CD4-positive, alpha-beta memory T cell (primary cell): ENCODE measurements around the gene ADORA2A. TPM values are rescaled to one million over a fixed set of nuclear protein-coding genes. Genes with fewer than 3 reads are reported as not detected.
"Not testable (repeated sequence)": the region's sequence is repeated elsewhere in the genome, so short reads cannot be mapped to it uniquely, and the experiment has no call there.

Experiments used
- CTCF ChIA-PET: fragments of 350-600 bp; sonication (Branson Sonifier 250); formaldehyde crosslinking; loops from one replicate; lab custom pipeline; 2021; ENCODE audit warnings: inconsistent platforms; ENCODE audit not compliant: partially characterized antibody; lab: Charles Lee
- POLR2A ChIA-PET: fragments of 350-600 bp; sonication (Branson Sonifier 250); formaldehyde crosslinking; loops from one replicate; lab custom pipeline; 2021; ENCODE audit not compliant: partially characterized antibody; lab: Charles Lee
- DNase-seq, 5 donors: peaks; one replicate each; pipeline versions ENCODE4 v3.0.0 to v3.0.0-alpha.2; 2020 to 2022; ENCODE audit warnings: mixed read lengths in 1 of 5
- H3K27ac ChIP-seq: one replicate; pipeline ENCODE4 v1.7.0; 2013; ENCODE audit warnings: low read depth, low read length
- H3K27me3 ChIP-seq: 2 replicates; pipeline ENCODE4 v1.7.0; 2013; ENCODE audit warnings: mild to moderate bottlenecking, low read length, moderate library complexity; ENCODE audit not compliant: insufficient read depth
- H3K36me3 ChIP-seq: 2 replicates; pipeline ENCODE4 v1.7.0; 2013; ENCODE audit warnings: mild to moderate bottlenecking, low read length, moderate library complexity; ENCODE audit not compliant: insufficient read depth
- H3K4me1 ChIP-seq: 2 replicates; pipeline ENCODE4 v1.7.0; 2013; ENCODE audit warnings: mild to moderate bottlenecking, low read length, moderate library complexity; ENCODE audit not compliant: insufficient read depth
- H3K4me3 ChIP-seq, 2 donors: one replicate each; pipeline ENCODE4 v1.7.0; 2013; ENCODE audit warnings: low read length in 2 of 2, mild to moderate bottlenecking in 1 of 2
- H3K9me3 ChIP-seq, 2 donors: one replicate each; pipeline ENCODE4 v1.7.0; 2013; ENCODE audit warnings: low read length in 2 of 2, control low read depth in 1 of 2; ENCODE audit not compliant: control insufficient read depth in 1 of 2
- H3K27ac Mint-ChIP-seq, 7 donors: one replicate each; pipeline ENCODE4 v1.8.0; 2020 to 2021; ENCODE audit warnings: mixed read lengths in 7 of 7, mild to moderate bottlenecking in 6 of 7, inconsistent platforms in 3 of 7, moderate library complexity in 3 of 7
- H3K27me3 Mint-ChIP-seq, 2 donors: one replicate each; pipeline ENCODE4 v1.8.0; 2020 to 2021; ENCODE audit warnings: mixed read lengths in 2 of 2
- H3K36me3 Mint-ChIP-seq, 2 donors: one replicate each; pipeline ENCODE4 v1.8.0; 2020 to 2021; ENCODE audit warnings: mixed read lengths in 2 of 2, inconsistent platforms in 1 of 2, mild to moderate bottlenecking in 1 of 2
- H3K4me1 Mint-ChIP-seq, 4 donors: one replicate each; pipeline ENCODE4 v1.8.0; 2020 to 2021; ENCODE audit warnings: mixed read lengths in 4 of 4, mild to moderate bottlenecking in 1 of 4
- H3K4me3 Mint-ChIP-seq, 8 donors: one replicate each; pipeline ENCODE4 v1.8.0; 2020 to 2021; ENCODE audit warnings: mixed read lengths in 8 of 8, mild to moderate bottlenecking in 7 of 8, moderate library complexity in 6 of 8, inconsistent platforms in 3 of 8
- H3K9me3 Mint-ChIP-seq, 8 donors: one replicate each; pipeline ENCODE4 v1.8.0; 2020 to 2021; ENCODE audit warnings: mixed read lengths in 8 of 8, mild to moderate bottlenecking in 5 of 8, inconsistent platforms in 3 of 8, moderate library complexity in 1 of 8
- intact Hi-C: fragments of 100-400 bp; cut with micrococcal nuclease; formaldehyde crosslinking; loops from one replicate; pipeline ENCODE4 v1.15.1; 2023
- polyA plus RNA-seq, 2 donors: library from polyadenylated mRNA; unstranded; fragments of 300-500 nt; fragmentation: Illumina TruSeq; gene quantifications; one replicate each; pipeline ENCODE4 v1.2.3, GENCODE V29; 2021
- total RNA-seq, 2 experiments: library from RNA; stranded (reverse); gene quantifications; one replicate each; pipeline ENCODE4 v1.2.3, GENCODE V29; 2021

Gene ADORA2A
- total and polyA plus RNA-seq, 4 experiments from 2014 or later, result 34.5 to 74.7 (median 50.8) TPM

- Histone ChIP-seq H3K36me3 (no peaks in the 10 kb centered on the region), H3K9me3 (no peaks in the 10 kb centered on the region), H3K4me3 (no peak overlapping the region), H3K4me1 (no peaks in the 10 kb centered on the region), H3K27me3 (no peaks in the 10 kb centered on the region), H3K27ac (no peak overlapping the region)
- Mint-ChIP-seq H3K36me3 (no peaks in the 10 kb centered on the region), H3K9me3 (no peaks in the 10 kb centered on the region), H3K4me1 (peaks cover 5 to 11% (median 8%) of the 10 kb centered on the region in 4 donors), H3K27ac (peak overlapping the region in 1 of 7 donors; percentile 45), H3K27me3 (no peaks in the 10 kb centered on the region), H3K4me3 (no peak overlapping the region)
- DNase-seq, result no peak
- ChIA-PET CTCF (interaction anchor here (0.6 to 2.3 kb wide), 7 partner anchors 15 to 177 kb away, joined by 3 to 6 read pairs (median 3); partner anchors contain the start of gene ADORA2A), POLR2A (no interaction called here)
- intact Hi-C loops, result no loop called here
Observed at GRCh38 chr22:24483976-24484545, 56.7 kb downstream of the ADORA2A start.

GRCh38 chr22:24485170-24485569, 57.8 kb downstream of the ADORA2A start:
- ChIA-PET CTCF (interaction anchor here (1.0 to 2.3 kb wide), 5 partner anchors 14 to 63 kb away, joined by 3 to 19 read pairs (median 5); partner anchors contain the start of gene ADORA2A), POLR2A (no interaction called here)
- Histone ChIP-seq H3K4me3 (no peak overlapping the region), H3K9me3 (no peaks in the 10 kb centered on the region), H3K27me3 (no peaks in the 10 kb centered on the region), H3K4me1 (no peaks in the 10 kb centered on the region), H3K27ac (no peak overlapping the region), H3K36me3 (no peaks in the 10 kb centered on the region)
- Mint-ChIP-seq H3K4me1 (peaks cover 5 to 11% (median 8%) of the 10 kb centered on the region in 4 donors), H3K27ac (no peak overlapping the region), H3K36me3 (no peaks in the 10 kb centered on the region), H3K4me3 (no peak overlapping the region), H3K27me3 (peaks cover 0 to 4% of the 10 kb centered on the region in 2 donors), H3K9me3 (peaks cover 0 to 1% (median 0%) of the 10 kb centered on the region in 8 donors)
- DNase-seq, result no peak
- intact Hi-C loops, result loop anchor here (1.0 kb wide), 2 partner anchors 61 to 161 kb away; no protein-coding TSS in a partner anchor

- no peaks in the 10 kb centered on the region for H3K36me3 Mint-ChIP-seq
- intact Hi-C loops, result loop anchor here (1.0 kb wide), 2 partner anchors 61 to 161 kb away; no protein-coding TSS in a partner anchor
- no peaks in the 10 kb centered on the region for H3K36me3 ChIP-seq
- H3K4me1 ChIP-seq, result no peaks in the 10 kb centered on the region
- no peak overlapping the region for H3K27ac ChIP-seq
- H3K9me3 ChIP-seq, result no peaks in the 10 kb centered on the region
- peak in 4 of 5 donors; percentile 16 to 34 (median 27) for DNase-seq
- peaks cover 0 to 1% (median 0%) of the 10 kb centered on the region in 8 donors for H3K9me3 Mint-ChIP-seq
- H3K27ac Mint-ChIP-seq, result no peak overlapping the region
- peaks cover 0 to 4% of the 10 kb centered on the region in 2 donors for H3K27me3 Mint-ChIP-seq
- POLR2A ChIA-PET, result no interaction called here
- H3K27me3 ChIP-seq, result no peaks in the 10 kb centered on the region
- peaks cover 5 to 11% (median 8%) of the 10 kb centered on the region in 4 donors for H3K4me1 Mint-ChIP-seq
- no peak overlapping the region for H3K4me3 Mint-ChIP-seq
- H3K4me3 ChIP-seq, result no peak overlapping the region
- CTCF ChIA-PET, result interaction anchor here (1.4 to 1.8 kb wide), 3 partner anchors 62 to 67 kb away, joined by 4 to 19 read pairs (median 4); no protein-coding TSS in a partner anchor
Observed at GRCh38 chr22:24485608-24486007, 58.2 kb downstream of the ADORA2A start.

- POLR2A ChIA-PET, result no interaction called here
Observed at GRCh38 chr22:24486501-24486921, 59.1 kb downstream of the ADORA2A start.

GRCh38 chr22:24489011-24489410, 61.6 kb downstream of the ADORA2A start:
- DNase-seq, result no peak
- Mint-ChIP-seq H3K36me3 (no peaks in the 10 kb centered on the region), H3K4me3 (no peak overlapping the region), H3K4me1 (peaks cover 5 to 11% (median 8%) of the 10 kb centered on the region in 4 donors), H3K9me3 (peaks cover 0 to 1% (median 0%) of the 10 kb centered on the region in 8 donors), H3K27ac (no peak overlapping the region), H3K27me3 (peaks cover 5 to 10% of the 10 kb centered on the region in 2 donors)
- Histone ChIP-seq H3K9me3 (no peaks in the 10 kb centered on the region), H3K27ac (no peak overlapping the region), H3K27me3 (peaks cover 5% of the 10 kb centered on the region), H3K36me3 (no peaks in the 10 kb centered on the region), H3K4me3 (no peak overlapping the region), H3K4me1 (no peaks in the 10 kb centered on the region)
- CTCF ChIA-PET, result no interaction called here
- POLR2A ChIA-PET, result no interaction called here
- intact Hi-C loops, result no loop called here

More at GRCh38 chr22:24486501-24486921, 59.1 kb downstream of the ADORA2A start:
- CTCF ChIA-PET, result interaction anchor here (0.8 to 1.8 kb wide), 3 partner anchors 12 to 68 kb away, joined by 3 to 19 read pairs (median 4); no protein-coding TSS in a partner anchor
- Mint-ChIP-seq H3K27me3 (peaks cover 0 to 4% of the 10 kb centered on the region in 2 donors), H3K9me3 (peaks cover 0 to 1% (median 0%) of the 10 kb centered on the region in 8 donors), H3K4me1 (peaks cover 5 to 11% (median 8%) of the 10 kb centered on the region in 4 donors), H3K4me3 (no peak overlapping the region), H3K27ac (peak overlapping the region in 3 of 7 donors; percentile 14 to 59 (median 18)), H3K36me3 (no peaks in the 10 kb centered on the region)
- intact Hi-C loops, result no loop called here
- DNase-seq, result no peak
- Histone ChIP-seq H3K27me3 (no peaks in the 10 kb centered on the region), H3K36me3 (no peaks in the 10 kb centered on the region), H3K27ac (no peak overlapping the region), H3K4me3 (no peak overlapping the region), H3K9me3 (no peaks in the 10 kb centered on the region), H3K4me1 (no peaks in the 10 kb centered on the region)

- H3K4me3 Mint-ChIP-seq, H3K9me3 Mint-ChIP-seq, H3K4me1 ChIP-seq, H3K36me3 Mint-ChIP-seq, H3K9me3 ChIP-seq, POLR2A ChIA-PET, H3K27ac ChIP-seq, intact Hi-C loops, H3K36me3 ChIP-seq, H3K4me3 ChIP-seq, H3K27me3 Mint-ChIP-seq, DNase-seq, CTCF ChIA-PET, H3K27me3 ChIP-seq: not testable (repeated sequence)
- peak overlapping the region in 1 of 7 donors; percentile 64 for H3K27ac Mint-ChIP-seq
- peaks cover 5 to 11% (median 8%) of the 10 kb centered on the region in 4 donors for H3K4me1 Mint-ChIP-seq
Observed at GRCh38 chr22:24489434-24489833, 62.0 kb downstream of the ADORA2A start.
